GM19193 (cell line): Measurements from ENCODE around the gene HOXC4.
A peak's percentile ranks its signal among the peaks of the same experiment; 100 is the strongest.

Source experiments
- POLR2A ChIP-seq: IDR thresholded peaks from 4 replicates; pipeline ENCODE4 v1.6.1; 2011; ENCODE audit not compliant: insufficient read depth, insufficient read length; ENCODE audit errors: extremely low read depth

Gene HOXC4

DNA sequence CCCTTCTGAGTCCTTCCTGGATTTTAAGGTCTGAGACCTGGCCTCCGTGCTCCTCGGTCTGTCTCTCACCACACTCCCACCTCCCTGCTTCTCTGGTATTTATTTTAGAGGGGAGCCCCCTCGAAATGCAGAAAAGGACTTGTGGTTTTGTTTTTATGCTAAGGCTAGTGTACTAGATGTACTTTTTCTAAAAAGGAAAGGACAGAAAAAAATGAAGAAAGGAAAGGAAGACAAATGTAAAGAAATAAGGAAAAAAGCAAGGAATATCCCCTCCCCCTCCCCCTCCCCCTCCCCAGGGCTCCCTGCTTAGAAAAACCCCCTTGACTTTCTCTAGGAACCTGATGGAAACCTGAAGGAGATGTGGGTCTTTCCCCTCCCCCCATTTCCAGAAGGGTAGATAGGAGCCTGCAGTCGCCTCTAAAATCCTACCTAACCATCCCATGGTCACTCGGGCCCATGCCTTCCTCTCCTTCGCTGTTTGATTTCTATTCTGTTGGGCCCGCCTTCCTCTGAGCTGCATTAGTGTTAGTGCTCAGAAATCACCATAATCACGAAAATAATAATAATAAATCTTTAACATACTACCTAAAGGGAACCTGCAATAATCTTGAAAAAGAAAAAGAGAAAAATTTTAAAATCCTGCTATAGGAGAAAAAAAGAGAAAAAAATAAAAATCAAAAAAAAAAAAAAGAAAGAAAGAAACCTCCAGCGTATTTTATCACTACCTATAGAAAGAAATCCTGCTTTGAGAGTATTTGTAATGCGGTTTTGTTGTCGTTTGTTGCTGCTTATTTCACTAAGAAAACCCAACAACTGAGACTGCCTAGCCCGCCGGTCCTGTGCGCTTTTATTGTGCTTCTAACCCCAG, 41.7 kb upstream of the HOXC4 start:
- TF ChIP-seq POLR2A: no peak

GRCh38 chr12:54012631-54013409, 40.8 kb upstream of the HOXC4 start:
- TF ChIP-seq POLR2A: no peak

GRCh38 chr12:54014377-54015017, 39.1 kb upstream of the HOXC4 start:
- no peak for TF ChIP-seq POLR2A

DNA sequence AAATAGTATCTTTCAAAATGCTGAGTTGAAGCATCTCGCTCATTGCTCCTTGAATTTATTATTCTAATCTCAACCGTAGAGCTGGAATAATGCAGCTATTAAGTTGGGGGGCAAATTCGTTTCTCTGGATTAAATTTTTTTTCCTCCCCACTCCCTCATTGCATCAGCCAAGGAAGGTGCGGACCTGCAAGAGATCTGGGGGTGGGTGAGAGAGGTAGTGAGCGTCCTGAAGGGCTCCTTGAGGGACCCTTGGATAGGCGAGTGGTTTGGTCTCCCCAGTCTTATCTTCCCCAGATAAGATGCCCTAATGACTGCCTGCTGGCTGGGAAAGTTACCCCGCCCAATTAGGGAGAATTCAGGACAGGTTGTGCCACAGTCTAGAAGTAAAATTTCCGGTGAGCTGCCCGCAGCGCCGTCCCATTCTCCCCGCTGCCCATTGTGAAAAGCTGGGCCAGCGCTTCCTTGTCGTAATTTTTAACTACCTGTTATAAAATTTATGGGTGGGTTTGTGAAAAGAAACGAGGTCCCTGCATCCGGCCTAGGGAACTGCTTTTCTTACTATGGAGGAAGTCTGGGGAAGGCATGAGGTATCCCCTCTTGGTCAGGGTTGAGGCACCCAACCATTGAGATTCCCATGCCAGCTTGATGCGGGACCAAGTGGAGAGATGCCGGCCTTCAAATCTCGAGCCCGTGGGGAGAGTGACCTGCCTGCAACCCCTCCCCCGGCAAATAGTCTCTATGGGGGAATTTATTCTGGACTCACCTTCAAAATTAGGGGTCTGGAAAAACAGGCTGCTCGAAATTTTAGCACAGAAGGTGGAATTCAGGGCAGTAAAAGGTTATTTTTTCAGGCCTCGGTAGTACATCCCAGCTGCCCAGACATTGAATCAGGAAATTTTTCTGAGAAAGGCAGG, 38.4 kb upstream of the HOXC4 start:
- TF ChIP-seq POLR2A: no peak

DNA sequence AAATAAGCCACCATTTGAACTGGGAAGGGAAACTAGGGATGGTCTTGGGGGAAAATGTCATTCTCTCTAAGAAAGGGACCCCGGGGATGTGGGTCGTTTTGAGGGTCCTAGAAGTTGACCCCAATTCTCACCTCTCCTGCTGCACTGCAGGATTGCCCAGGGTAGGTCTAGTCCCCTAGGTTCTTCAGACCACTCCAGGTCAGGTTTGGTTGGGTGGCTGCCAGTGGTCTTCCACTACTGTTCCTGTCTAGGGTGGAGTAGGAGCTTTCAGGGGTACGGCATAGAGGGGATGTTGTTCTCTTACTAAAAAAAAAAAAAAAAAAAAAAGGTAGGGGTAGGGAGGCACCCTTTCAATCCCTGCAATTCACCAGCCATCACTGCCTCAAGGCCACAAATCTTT, 37.6 kb upstream of the HOXC4 start:
- TF ChIP-seq POLR2A: no peak

DNA sequence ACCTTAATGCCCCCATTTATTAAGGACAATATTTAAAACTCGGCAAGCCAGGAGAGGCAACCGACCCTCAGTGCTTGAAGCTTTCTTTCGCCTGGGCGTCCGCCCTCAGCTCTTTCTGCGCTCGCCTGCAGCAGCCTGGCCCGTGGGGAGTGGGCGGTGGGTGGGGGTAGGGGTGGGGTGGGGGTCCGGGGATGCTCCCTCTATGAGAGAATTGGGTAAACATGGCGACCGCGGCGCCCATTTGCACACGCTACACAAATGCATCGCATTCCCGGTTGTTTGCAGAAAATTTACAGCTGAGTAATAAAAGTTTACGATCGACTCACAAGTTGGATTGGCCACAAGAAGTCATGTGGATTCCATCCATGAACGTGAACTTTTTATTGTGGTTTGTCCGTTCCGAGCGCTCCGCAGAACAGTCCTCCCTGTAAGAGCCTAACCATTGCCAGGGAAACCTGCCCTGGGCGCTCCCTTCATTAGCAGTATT, 37.1 kb upstream of the HOXC4 start:
- TF ChIP-seq POLR2A: no peak

- no peak for TF ChIP-seq POLR2A
Measured at GRCh38 chr12:54017027-54017788, 36.4 kb upstream of the HOXC4 start.

DNA sequence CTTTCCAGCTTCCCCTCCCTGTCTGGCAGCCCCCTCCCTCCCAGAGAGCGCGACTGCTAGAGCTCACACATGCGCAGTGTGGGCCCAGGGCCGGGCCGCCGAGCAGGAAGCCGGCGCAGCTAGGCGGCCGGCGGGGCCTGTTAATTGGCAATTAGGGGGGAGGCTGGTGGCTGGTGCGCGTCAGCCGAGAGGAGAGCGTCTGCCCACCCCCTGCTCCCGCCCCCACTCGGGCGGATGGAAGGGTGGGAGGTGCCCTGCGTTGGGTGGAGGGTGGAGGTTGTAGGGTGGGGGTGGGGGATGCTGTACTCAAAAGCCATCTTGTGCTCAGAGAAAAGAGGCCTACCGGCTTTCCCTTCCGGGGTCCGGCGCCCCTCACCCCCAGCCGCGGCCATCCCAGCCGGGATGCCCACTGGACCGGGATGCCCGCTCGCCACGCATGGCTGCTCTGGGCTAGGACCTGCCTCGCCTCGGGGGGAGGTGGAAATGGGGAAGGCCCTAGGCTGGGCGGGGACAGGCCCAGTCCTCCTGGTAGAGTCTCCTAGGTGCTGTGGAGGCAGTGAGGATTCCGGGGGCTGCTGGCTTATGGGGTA, 35.7 kb upstream of the HOXC4 start:
- TF ChIP-seq POLR2A: peak; percentile 61

DNA sequence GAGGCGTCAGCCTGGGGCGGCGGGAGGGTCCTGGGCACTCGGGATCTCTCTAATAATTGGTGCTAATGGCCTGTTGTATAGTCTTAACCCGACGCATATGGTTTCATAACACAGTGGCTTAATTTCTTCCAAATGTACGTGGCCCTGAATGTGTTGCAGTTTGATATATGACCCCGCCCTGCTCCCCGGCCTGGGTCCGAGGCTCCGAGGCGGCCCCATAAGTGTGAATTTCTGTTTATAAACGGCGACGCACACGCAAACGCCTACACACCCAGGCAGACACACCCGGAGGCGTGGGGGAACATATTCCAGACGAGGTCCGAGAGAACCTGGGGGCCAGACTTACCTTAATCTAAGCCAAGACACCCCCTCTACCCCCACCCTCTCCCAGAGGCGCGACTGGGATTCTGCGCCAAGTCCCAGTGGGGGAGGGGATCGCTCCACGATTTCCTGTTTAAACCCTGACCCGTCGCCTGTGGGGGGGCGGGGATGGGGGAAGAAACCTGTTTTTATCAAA, 35.1 kb upstream of the HOXC4 start:
- TF ChIP-seq POLR2A: no peak

DNA sequence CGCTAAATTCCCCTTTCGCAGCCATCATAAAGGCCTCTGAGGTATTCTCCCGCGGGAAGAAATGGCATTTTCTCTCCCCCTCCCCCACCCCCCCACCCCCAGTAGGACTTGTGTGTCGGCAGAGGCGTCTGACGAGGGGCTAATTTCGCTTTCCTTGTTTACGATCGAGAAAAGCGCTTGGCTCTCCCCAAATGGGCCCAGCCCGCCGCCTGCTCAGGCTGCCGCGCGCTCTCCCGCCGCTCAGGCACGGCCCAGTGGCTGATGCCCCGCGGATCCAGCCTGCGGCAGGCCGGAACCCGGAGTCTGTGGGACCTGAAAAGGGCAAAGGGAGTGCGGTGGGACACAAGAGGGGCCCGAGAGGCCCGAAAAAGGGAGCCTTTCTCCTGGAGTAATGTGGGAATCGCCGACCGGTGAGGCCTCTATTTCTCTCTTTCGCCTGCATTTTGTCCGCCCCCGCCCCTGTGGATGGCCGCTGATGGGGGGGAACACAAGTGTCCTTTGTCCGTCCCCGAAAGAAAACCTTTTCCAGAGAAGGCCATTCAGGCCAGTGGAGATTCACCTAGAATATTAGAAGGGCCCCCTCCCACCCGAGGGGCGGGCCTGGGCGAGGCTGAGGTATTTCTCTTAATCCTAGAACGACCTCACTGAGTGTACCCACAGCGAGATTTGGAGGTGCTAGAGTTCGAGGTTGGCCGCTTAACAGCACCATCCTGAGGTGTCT, 34.4 kb upstream of the HOXC4 start:
- TF ChIP-seq POLR2A: no peak

DNA sequence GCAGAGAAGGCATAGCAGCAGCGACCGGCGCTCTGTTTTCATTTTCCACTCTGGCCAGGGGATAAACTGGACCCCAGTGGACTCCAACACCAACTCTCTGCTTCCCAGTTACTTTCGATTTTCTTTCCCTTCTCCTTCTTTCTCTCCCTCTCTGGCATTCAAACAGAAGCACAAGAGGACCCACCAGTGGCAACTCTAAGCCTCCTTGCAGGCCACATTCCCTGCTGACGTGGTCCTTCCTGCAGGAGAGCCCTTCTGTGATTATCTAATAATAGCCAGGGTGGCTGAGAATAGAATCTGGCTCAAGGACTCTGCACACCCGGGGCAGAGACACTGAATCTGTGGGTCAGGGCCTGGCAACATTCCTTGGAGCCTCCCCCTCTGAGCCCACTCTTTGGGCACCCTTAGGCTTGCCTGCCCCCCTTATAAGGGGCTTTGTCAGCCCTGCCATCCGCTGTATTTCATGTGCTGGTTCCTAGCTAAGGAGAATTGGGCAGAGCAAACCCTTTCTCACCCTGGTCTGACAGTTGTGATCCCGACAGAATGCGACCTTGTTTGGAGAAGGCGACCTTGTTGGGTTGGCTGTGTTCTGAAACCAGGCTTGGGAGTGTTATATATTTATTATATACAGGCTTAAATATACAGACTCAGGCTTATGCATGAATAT, 33.6 kb upstream of the HOXC4 start:
- no peak for TF ChIP-seq POLR2A
